HG03442 (cell line): Measurements from ENCODE around the gene ADAM33.

Source experiments
- ATAC-seq: cut with Tn5 transposase; IDR thresholded peaks from one replicate; pipeline ENCODE4 v1.9.1; 2021; ENCODE audit warnings: mild to moderate bottlenecking, moderate library complexity; ENCODE audit not compliant: unreplicated experiment

Gene ADAM33

DNA sequence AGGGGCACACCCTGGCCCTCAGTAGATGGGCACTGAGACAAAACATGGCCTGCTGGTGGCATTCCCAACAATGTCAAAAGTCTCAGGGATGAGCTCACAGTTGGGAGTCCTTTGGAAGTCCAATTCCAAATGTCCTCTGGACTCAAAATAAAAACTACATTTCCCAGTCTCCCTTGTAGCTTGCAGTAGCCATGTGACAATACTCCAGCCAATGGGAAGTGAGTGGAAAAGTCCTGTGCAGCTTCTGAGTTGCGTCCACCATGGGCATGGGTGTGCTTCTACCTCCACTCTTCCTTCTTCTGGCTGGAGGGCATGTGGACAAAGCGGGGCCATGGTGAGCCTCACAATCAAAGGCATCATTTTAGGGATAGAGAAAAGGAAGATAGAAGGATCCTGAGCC lies 5.8 kb upstream of the ADAM33 start:
- ATAC-seq, result no peak

DNA sequence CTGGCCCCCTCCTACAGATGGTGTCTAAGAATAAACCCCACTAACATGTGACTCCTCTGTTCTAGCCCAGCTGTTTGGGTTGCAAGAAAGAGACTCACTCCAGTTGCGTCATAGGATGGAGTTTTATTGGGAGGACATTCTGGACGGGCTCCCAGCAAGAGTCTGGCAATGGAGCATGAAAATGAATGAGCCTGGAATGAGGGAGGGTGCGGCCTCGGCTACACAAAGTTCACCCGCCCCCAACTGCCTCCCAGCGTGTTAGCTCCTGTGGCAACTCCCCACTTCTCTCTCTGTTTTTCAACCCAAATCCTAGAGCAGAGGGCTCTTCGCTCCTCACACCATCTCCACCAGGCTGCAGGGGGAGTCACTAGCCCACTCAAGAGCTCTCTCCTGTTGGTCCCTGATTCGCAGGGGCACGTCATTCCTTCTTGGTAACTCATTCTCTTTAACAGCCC lies 5.1 kb upstream of the ADAM33 start:
- ATAC-seq, result no peak

DNA sequence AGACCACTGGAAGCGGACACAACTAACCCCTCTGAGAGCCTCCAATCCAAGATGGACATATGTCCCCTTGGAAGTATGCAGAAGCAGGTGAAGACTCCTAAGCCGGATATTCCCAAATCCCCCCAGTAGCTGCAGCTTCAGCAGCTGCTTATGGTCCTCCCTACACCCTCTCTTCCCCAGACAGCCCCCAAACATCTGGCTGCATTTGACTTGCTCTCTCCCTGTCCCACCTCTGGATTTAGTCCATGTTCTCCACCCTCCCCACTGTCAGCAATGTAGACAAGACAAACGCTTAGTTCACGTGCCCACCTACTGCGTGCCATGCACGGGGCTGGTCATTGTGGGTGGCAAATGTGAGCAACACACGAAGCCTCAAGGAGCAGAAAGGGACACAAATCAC lies 4.6 kb upstream of the ADAM33 start:
- no peak for ATAC-seq

DNA sequence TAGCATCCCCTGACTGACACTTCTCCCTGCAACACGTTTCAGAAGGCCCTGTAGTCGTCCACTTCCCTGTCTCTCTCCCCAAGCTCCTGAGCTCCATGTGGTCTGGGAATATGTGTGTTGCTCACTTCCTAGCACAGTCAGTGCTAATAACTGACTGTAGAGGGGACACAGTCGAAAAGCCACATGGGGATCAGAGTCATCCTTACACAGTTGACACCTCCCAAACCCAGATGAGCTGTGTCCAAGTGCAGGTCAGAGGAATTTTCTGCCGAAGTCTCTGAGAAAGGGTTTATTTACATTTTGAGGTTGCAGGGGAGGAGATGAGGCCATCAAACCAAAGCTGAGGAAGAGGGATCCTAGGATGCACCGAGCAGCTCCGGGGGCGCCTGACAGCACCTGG lies 3.5 kb upstream of the ADAM33 start:
- ATAC-seq, result no peak

DNA sequence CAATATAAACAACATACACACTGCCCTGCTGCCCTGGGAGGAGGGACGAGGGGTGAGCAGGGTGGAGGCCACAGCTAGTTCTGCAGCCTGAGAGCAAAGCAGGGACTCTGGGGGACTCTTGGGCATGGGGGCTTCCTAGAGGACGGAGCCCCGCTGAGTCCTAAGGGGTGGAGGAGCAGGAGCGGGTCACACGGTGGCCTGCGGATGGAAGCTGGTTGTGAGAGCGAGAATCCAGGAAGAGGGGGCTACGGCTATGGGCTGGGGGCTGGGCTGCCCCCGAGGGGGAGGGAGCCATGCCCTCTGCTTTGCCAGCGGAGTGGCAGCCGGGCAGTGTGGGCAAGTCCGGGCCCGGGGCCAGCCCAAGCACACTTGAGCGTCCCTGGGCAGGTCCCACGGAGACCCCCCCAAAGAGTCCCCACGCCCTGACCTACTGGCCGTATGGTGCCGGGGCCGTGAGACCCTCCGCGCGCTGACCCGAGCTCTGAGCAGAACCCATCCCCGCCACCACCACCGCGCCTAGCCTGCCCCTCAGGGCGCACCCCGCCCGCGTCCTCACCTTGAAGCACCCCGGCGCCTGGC lies 369 bp downstream of the ADAM33 start:
- ATAC-seq, result no peak

DNA sequence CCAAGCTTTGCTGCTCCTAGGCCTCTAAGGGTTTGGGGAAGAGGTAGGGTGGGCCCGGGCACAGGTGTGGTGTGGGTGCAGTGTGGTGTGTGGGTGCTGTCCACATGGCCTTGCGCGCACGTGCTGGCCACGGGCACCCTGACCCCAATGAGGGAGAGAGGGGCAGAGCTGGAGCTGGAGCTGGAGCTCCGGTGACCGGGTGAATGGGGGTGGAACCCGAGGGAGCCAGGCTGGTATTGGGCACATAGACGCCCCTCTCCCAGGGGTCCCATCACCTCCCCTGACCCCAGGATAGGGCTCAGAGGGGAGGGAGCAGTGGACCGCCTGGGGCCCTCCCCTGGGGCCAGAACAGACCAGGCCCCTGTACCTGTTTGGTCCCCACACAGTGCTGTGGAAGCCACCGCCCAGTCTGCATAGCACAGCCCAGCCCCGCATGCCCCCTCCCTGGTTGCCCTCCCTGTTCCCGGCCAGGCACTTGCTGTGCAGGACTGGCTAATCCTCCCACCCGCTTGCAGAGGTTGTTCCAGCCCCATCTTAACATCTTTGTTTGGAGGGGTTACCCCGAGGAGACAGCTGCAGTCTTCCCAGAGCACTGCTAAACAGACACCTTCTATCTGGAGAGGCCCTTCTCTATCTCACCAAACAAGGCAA lies 984 bp downstream of the ADAM33 start:
- ATAC-seq, result no peak

DNA sequence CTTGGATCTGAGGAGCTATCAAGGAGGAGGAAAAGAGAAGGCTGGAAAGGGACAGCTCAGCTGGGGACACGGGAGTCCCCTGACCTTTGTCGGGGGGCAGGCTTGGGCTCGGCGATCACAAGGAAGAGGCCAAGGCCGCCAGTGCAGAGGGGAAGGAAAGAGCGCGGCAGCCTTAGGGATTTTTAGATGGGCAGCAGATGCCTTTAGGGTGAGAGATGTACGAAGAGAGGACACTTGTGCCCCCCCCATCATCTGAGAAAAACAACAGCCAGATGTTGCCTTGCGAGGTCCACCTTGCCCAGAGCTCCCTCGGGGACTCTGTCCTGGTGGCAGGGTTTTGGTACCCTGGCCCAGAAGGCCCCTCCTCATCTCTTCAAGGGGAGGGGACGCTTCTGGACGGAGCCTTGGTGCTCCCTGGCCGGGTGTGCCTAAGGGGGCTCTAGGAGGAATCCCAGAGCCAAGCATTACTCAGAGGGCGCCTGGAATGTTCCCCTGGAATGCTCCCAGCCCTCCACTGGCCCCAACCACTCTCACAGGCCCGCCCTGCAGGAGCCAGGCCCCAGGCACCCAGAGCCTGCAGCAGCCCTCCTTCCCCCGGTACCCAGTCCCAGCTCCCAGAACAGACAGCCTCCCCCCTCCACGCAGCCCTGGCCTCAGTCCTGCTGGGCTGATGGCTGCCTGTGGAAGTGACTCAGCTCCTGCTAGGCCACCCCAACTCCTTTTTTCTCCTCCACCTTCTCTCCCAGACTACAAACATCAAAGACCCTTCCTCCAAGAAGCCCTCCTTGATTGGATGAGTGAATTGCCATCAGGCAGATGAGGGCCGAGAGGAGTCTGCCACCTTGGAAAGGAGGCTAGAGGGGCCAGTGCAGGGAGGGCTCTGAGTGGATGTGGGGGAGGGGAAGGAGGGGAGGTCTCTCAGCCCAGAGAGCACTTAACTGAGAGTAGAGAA lies 1.8 kb downstream of the ADAM33 start:
- ATAC-seq, result no peak

DNA sequence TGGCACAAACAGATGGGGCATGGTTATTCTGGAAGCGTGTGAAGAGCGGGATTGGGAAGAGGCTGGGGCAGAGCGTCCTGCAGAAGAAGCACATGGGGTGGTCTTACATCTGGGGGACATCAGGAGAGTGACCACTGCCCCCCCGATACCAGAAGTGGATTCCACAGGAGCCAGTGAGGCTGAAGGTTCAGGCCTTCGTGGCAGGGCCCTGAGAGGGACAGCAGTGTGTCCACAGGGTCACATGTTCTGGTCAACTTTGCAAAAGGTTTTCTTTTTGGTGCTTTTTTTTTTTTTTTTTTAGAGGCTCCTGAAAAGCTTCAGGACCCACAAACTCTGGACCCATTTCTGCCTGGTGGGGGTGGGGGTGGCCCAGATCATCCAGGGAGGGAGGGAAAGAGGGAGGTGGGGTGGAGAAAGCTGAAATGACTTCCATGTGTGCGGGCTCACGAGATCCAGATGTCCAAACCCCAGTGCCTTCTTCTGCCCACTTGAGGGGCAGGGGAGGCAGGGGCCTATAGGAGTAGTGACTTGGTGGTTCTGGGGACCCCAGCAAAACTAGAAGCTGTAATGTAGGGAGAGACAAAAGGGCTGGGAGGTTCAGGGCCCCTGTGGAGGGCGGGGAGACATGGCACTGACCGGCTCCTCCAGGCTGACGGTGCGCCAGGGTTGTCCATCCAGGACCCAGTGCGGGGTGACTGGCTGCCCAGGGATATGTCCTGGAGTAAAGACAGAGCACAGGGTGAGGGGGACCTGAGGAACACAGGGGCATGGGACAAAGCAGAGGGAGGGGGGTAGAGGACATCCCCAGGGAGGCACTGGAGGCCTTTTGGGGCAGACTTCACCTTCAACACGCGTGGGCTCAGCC lies 2.7 kb downstream of the ADAM33 start:
- no peak for ATAC-seq

DNA sequence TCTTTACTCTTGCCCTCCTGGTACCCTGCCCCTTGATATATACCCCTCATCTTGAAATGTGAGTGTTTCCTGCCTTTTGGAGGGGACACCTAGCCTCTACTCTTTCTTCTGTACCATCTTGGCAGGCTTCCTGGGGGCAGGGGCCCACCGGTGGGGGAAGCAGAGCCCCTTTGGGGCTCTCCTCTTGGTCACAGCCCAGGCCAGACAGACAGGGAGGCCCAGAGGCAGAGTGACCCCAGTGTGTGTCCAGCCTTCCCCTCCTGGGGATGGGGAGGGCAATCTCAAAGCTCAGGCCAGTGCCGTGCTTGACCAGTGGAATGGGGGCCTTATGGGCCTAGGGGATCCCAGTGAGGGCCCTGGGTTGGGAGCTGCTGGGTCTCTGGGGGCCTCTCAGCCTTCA lies 3.6 kb downstream of the ADAM33 start:
- no peak for ATAC-seq

DNA sequence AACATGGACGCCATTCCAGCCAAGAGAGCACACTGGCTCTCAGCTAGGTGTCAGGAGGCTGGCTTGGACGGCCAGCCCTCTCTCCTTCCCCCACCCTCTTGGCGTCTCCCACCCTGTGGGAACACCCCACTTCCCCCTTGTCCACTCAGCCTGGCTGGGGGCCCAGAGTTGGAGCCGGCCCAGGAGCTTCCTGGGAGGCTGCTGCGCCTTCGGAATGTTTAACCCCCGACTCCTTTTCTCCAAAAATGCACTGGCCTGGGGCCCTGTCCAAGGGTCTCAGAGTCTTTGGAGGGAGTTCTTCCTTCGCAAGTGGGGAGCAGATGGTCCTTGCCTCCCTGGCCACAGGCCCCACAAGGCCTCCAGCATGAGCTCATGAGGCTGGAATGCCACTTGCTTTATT lies 4.1 kb downstream of the ADAM33 start:
- ATAC-seq, result no peak

DNA sequence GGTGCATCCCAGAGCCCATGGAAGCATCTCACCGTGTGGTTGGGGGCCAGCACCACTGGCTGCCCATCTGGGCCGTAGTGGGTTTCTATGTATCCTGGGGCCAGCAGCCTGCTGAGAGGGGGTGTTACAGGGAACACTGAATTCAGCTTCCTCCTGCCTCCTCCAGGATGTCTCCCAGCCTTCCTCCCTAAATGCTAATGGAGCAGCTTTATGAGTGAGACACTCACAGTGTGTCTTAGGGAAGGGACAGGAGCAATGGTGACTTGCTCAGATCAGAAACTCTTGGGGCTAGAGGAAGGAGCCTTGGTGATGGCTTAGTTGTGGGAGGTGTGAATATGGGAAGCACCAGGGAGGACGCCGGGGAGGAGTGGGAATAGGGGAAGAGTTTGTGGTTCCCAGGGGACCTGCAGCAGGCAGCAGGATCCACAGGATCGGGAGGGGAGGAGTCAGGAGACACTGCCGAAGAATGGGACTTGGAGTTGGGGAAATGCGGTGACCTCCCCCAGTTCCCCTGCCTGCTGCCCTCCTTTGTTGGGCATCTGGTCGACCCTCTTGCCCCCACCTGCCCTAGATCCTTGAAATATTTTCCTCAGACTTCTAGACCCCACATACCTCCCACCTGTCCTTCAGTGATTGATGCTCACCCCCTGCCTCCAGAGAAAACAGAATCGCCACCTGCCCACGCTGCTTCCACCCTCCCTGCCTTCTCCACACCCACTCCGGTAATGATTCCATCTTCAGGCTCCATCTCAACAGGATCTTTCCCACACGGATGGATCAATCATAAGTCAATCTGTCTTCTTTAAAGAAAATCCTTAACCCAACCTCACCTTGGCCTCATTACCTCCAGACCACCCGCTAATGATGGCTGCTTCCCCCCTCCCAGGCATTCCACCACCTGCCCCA lies 6.6 kb downstream of the ADAM33 start:
- ATAC-seq, result no peak

DNA sequence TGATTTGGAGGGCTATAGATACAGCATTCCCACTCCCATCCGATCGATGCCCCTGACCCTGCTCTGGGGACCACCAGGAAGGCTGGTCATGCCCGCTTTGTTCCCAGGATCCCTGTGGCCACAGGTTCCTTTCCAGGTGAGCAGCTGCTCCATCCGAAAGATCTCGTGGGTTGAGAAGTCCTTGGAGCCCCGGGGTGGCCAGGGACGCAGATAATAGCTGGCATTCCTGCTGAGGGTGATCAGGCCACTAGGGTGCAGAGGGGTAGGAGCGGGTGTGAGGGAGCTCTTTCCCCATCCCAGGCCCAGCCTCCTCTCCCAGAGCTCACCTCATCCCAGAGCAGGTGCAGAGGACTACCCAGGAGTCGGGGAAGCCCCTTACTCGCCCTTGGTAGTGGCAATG lies 7.4 kb downstream of the ADAM33 start:
- ATAC-seq, result no peak

DNA sequence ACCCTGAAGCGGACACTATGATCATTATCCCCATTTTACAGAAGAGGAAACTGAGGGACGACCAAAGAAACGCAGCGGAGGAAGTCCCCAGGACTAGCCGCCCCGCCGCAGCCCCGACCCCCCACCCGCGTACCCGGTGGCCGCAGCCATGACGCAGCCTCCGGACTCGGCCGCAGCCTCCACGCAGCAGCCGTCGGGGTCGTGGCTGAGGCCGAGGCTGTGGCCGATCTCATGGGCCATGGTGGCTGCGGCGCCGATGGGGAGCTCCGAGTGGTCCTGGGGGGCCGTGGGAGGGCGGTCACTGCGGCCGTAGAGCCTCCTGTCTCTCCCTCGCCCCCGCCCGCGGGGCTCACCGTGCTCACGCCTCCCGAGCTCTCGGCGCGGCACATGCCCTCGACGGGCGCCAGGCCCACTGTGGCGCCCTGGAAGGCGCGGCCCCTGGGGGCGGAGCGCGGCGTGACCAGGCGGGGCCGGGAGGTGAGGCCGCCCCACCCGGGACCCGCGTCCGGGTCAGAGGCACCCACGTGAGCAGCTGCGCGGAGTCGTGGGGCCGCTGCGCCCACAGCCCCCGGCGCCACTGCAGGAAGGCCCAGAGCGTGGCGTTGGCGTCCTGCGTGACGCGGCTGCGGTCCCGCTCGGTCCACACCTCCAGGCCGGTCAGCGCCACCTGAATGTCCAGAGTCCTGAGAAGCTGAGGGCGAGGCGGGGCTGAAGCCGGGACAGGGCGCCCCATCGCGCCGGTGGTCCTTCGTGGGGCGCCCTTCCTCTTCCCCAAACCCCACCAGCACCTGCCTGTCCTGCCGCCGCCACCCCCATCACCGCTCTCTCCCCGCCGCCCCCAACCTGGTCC lies 8.4 kb downstream of the ADAM33 start:
- ATAC-seq, result no peak

DNA sequence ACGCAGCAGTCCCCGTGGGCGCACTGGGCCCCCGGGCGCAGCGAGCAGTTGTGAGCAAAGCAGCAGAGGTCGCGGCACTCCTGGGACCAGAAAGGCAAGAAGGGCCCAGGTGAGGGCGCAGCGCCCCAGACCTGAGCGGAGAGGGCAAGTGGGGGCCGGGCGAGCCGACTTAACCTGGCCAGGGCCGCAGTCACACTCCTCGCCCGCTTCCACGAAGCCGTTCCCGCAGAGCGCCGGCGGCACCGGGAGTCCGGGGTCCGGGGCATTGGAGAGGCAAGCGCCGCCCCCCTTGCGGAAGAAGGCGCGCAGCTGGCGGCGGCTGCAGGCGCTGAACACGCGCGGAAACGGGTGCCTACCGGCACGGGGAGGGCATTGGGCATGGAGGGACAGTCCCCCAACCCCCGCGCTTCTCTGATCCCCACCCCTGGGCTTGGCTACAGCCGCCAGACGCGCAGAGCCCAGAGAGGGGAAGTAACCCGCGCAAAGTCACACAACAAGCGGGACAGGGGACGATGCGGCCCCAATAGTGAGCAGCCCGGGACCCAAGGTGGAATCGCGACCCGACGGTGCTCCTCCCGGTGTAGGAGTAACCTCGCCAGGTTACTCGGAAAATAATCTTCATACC lies 9.2 kb downstream of the ADAM33 start:
- no peak for ATAC-seq

DNA sequence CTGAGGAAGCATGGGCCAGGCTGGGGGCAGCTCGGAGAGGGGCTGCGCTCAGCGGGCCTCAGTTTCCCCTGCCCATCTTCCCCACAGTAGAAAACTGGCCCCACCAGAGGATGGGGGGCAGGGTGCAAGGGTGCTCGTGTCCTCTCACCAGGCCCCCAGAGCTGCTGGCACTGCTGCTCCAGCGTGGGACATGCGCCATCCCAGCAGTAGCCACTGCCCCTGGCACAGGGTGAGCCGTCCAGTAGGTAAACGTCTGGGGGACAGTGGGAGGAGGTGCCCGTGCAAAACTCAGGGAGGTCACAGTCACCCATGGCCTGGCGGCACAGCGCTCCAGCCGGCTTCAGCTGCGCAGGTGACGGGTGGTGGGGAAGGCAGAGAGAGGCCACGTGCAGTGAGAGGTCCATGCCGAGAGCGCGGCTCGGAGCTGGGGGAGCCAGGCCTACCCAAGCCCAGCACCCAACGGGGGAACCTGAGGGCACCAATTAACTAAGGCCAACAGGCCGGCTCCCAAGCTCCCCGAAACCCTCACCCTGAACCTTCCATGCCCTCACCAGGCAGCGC lies 9.7 kb downstream of the ADAM33 start:
- ATAC-seq, result no peak

DNA sequence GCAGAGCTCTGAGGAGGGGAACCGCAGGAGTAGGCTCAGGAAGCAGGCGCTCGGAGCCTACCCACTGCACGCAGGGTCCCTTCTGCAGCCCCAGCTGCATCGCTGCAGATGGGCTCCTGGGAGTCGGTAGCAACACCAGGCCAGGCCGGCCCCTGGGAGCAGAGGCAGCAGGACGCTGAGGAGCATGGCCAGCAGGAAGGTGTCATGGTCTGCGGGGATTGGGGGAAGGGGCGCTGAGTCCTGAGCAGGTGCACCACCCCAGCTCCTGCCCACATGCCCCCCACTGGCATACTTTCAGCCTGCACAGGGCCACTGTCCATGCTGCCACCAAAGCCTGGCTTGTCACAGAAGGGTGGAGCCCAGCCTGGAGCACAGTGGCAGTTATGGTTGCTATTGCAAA lies 10.9 kb downstream of the ADAM33 start:
- ATAC-seq, result no peak

DNA sequence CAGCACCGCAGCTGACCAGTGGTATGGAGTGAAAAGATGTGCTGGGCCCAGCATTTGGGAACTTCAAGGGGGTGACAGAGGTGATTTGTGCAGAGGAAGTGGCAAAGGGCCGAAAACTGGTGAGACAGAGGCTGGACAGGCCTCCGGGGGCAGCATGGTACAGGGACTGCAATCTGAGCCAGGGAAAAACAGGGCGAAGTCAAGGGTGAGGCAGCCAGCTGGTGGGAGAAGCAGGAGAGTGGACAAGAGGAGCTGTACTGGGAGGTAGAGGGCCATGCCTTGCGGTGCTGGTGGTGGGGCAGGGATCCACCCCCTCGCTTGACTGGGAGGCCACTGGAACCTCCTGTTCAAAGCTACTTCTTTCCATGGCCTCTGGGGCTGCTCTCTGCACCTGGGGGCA lies 11.3 kb downstream of the ADAM33 start:
- no peak for ATAC-seq

DNA sequence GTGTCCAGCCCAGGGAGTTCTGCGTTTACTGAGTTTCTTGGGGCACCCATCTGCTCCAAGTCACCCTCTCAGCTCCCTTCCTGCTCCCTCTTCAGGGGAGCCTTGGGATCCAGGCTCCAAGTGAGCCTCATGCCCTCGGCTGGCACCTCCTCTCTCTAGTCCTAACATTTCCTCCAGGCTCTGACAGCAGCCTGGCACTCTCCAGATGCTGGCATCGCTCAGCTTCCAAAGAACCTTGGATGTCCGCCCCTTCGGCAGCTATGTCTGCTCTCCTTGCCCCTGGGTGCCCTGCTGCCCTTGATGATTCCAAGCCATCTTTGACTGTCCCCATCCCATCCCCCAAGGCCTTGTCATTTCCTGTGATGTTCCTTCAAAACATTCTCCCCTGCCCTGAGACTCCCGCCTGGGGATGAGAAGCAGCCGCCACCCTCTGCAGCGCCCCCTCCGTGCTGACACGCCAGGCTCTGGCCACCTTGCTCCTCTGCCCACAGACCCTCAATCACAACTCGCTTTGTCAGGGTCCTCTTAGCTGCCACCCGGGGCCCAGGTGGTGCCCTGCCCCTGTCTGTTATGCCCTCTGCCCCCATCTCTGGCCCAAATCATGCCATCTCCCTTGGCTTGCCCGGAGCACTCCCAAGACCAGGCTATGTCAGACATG lies 12.0 kb downstream of the ADAM33 start:
- ATAC-seq, result no peak
